ENCODE results near the gene SNX24. TPM values are rescaled to one million over a fixed set of nuclear protein-coding genes. Genes with fewer than 3 reads are reported as not detected.

The SNX24 gene
- total and polyA plus RNA-seq, 2 of the 4 experiments (the other 2 are of a cell fraction): 13.8 to 15.0 TPM

GRCh38 chr5:122948319-122948718, 102.9 kb downstream of the SNX24 start:
- no peak overlapping the region for H4K5ac ChIP-seq (ENCODE audit: low read depth, low read length)
- no TSS peak for BruUV-seq (replicated peaks)
- H3K23ac ChIP-seq (ENCODE audit: low read depth, low read length): no peak overlapping the region
- H3K4ac ChIP-seq (ENCODE audit: low read depth, low read length): no peak overlapping the region
- WGBS, 2 experiments (ENCODE audit: extremely low coverage in 2 of 2, insufficient read length in 1 of 2): no CpG with 5 or more reads among the region's 2 CpGs
- peaks cover 2% of the 10 kb centered on the region for H3K36me3 ChIP-seq (ENCODE audit: control insufficient read depth, insufficient read depth, low read length)
- POLR2A ChIA-PET (ENCODE audit: unreplicated experiment): no interaction called here
- H2BK20ac ChIP-seq (ENCODE audit: low read depth, low read length): no peak overlapping the region
- intact Hi-C loops (cut with micrococcal nuclease) (no loop called here), in situ Hi-C loops (cut with MboI; ENCODE audit: low sequenced_read_pairs) (no loop called here), dilution Hi-C loops (cut with HindIII; ENCODE audit: low sequenced_read_pairs, unreplicated experiment) (no loop called here)
- CTCF ChIA-PET: no interaction called here
- no peak overlapping the region for H3K56ac ChIP-seq (ENCODE audit: extremely low read depth, insufficient read depth, low read length)
- no peak overlapping the region for H4K91ac ChIP-seq (ENCODE audit: insufficient read depth, low read depth, low read length)
- H3K79me1 ChIP-seq (ENCODE audit: low read depth in 1 of 2, low read length in 2 of 2): no peaks in the 10 kb centered on the region; a peak in 1 of 4 replicates
- no peaks in the 10 kb centered on the region for H3K4me1 ChIP-seq (ENCODE audit: control insufficient read depth, insufficient read depth, low read length)
- H3K18ac ChIP-seq (ENCODE audit: low read depth, low read length): no peak overlapping the region
- H2AK5ac ChIP-seq (ENCODE audit: low read depth, low read length): no peak overlapping the region
- TF ChIP-seq BHLHE40 (IDR thresholded peaks at IDR 0.05; ENCODE audit: low read depth, low read length) (no peak), CEBPB (IDR thresholded peaks at IDR 0.05; ENCODE audit: low read depth, low read length) (peak; percentile 58; the same call in 1 of the 2 replicates)
- ATAC-seq (ENCODE audit: low read depth): no peak
- H2BK15ac ChIP-seq (ENCODE audit: low read depth, low read length): no peak overlapping the region
- H3K9ac ChIP-seq (ENCODE audit: low read depth, low read length): no peak overlapping the region
- no peak overlapping the region for H4K8ac ChIP-seq (ENCODE audit: low read depth in 2 of 2, low read length in 2 of 2)
- DNase-seq: no peak
- no peaks in the 10 kb centered on the region for H3K9me3 ChIP-seq (ENCODE audit: control insufficient read depth, insufficient read depth, low read length)
- no peak overlapping the region for H3K14ac ChIP-seq (replicated peaks; ENCODE audit: low read depth, low read length)
- H3K27me3 ChIP-seq (ENCODE audit: control insufficient read depth, insufficient read depth, low read length): no peaks in the 10 kb centered on the region
- H2AFZ ChIP-seq (replicated peaks; ENCODE audit: low read length, poor library complexity): no peak overlapping the region
- no peak overlapping the region for H3K4me2 ChIP-seq (ENCODE audit: low read depth, low read length)
- H3K9me1 ChIP-seq (ENCODE audit: insufficient read depth, low read length): 0 out of 2 replicates have a peak, but pooled peaks cover 6% of the 10 kb centered on the region
- no peak overlapping the region for H2BK120ac ChIP-seq (ENCODE audit: low read depth, low read length)
- H3K27ac ChIP-seq (ENCODE audit: insufficient read depth, low read length): no peak overlapping the region
- no peaks in the 10 kb centered on the region for H4K20me1 ChIP-seq (ENCODE audit: insufficient read depth, low read length)
- no peak overlapping the region for H2BK5ac ChIP-seq (ENCODE audit: low read depth, low read length, poor library complexity, severe bottlenecking)
- no peak overlapping the region for H3K4me3 ChIP-seq (ENCODE audit: insufficient read depth, low read depth, low read length)
- H2AK9ac ChIP-seq (replicated peaks; ENCODE audit: low read depth, low read length, poor library complexity): no peak overlapping the region
